BJ (cell line): ENCODE measurements around the gene LCOR. TPM values are rescaled to one million over a fixed set of nuclear protein-coding genes. Genes with fewer than 3 reads are reported as not detected.

Source experiments
- CTCF ChIA-PET: fragments of 350-600 bp; formaldehyde crosslinking; extraction: SDS; loops from one replicate; lab custom pipeline; 2021; ENCODE audit warnings: antibody characterized with exemption, inconsistent platforms; lab: Yijun Ruan, JAX
- POLR2A ChIA-PET: fragments of 300-600 bp; sonication (Branson Sonifier 250); formaldehyde crosslinking; extraction: SDS; loops from one replicate; lab custom pipeline; 2021; ENCODE audit warnings: antibody characterized with exemption; lab: Charles Lee
- DNase-seq: peaks from one replicate; pipeline ENCODE4 v3.0.0-alpha.2; 2011; ENCODE audit warnings: low read depth
- H3K27me3 ChIP-seq: 2 replicates; pipeline ENCODE4 v1.6.0; 2011; ENCODE audit warnings: low read length; ENCODE audit not compliant: control insufficient read depth, insufficient read depth
- H3K36me3 ChIP-seq: 2 replicates; pipeline ENCODE4 v1.5.1; 2011; ENCODE audit warnings: low read length; ENCODE audit not compliant: control insufficient read depth, insufficient read depth
- H3K4me3 ChIP-seq: 2 replicates; pipeline ENCODE4 v1.5.1; 2011; ENCODE audit warnings: low read depth, mild to moderate bottlenecking, control low read depth, low read length
- polyA plus RNA-seq: library from polyadenylated mRNA; depleted of rRNA; stranded (reverse); fragments of >200 nt; gene quantifications from 2 replicates; pipeline ENCODE4 v1.2.3, GENCODE V29; 2011
- TF ChIP-seq, protein P1 (sequence below): IDR thresholded peaks from 2 replicates; pipeline ENCODE4 v1.5.1; 2011; ENCODE audit warnings: low read depth, mild to moderate bottlenecking, control low read depth, inconsistent platforms, low read length, moderate library complexity; ENCODE audit not compliant: insufficient read depth

LCOR gene
- polyA plus RNA-seq, 1 experiment: 4.9 TPM

DNA sequence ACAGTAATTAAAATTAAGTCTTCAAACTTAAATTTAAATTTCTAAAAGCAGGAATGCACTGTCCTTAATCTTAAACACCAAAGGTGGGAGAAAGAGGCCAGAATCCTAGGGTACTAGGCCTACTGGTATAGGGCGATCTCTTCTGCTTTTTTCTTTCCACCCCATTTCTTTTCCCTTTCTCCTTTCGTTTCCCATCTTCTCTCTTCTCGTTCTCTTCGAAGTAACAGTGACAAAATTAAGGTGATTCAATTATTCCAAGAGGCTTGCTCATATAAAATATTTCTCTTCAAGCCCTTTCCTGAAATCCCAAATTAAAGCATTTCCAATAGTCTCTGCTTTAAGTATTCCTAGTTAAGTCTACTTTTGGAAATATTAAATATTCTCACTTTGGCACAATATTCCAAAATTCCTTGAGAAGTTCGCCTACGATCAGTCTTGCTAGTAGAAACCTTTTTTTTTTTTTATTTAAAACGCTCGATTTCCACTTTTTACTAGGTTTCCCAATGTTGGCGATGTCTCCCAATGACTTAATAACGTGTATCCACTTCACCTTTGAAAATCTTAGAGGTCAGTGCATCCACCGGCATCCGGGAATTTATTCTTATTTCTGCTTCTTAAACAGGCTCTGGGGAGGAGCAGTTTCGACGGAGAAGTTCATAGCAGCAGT lies 765 bp upstream of the LCOR start:
- Histone ChIP-seq H3K27me3 (no peaks in the 10 kb centered on the region), H3K36me3 (no peaks in the 10 kb centered on the region), H3K4me3 (peak overlapping the region; percentile 93)
- TF ChIP-seq, protein P1, sequence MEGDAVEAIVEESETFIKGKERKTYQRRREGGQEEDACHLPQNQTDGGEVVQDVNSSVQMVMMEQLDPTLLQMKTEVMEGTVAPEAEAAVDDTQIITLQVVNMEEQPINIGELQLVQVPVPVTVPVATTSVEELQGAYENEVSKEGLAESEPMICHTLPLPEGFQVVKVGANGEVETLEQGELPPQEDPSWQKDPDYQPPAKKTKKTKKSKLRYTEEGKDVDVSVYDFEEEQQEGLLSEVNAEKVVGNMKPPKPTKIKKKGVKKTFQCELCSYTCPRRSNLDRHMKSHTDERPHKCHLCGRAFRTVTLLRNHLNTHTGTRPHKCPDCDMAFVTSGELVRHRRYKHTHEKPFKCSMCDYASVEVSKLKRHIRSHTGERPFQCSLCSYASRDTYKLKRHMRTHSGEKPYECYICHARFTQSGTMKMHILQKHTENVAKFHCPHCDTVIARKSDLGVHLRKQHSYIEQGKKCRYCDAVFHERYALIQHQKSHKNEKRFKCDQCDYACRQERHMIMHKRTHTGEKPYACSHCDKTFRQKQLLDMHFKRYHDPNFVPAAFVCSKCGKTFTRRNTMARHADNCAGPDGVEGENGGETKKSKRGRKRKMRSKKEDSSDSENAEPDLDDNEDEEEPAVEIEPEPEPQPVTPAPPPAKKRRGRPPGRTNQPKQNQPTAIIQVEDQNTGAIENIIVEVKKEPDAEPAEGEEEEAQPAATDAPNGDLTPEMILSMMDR: no peak
- ChIA-PET CTCF (no interaction called here), POLR2A (no interaction called here)
- no peak for DNase-seq

DNA sequence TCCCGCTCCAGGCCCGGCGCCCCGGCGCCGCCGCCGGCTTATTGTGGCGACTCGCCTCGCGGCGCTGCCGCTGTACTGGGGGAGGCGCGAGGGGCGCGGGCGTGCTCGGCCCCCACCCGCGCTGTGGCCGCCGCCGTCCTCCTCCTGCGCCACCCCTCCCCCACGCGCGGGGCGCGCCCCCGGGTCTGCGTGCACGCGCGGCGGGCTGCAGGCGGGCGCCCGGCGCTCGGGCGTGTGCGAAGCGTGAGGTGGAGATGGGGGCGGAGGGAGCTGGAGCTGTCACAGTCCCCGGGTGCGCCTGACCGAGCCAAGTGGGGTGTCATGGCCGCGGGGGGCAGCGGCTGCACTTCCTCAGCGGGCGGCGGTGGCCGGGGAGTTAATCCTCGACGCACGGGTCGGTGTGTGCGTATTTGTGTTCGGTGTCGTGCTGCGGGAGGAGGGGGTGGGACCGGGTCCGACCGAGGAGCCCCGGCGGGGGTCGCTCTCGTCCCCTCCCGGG lies 672 bp downstream of the LCOR start:
- H3K36me3 ChIP-seq: no peaks in the 10 kb centered on the region
- CTCF ChIA-PET: interaction anchor here (0.8 kb wide), 1 partner anchor 202 kb away, joined by 3 read pairs; no protein-coding TSS in a partner anchor
- H3K27me3 ChIP-seq: no peaks in the 10 kb centered on the region
- no peak for DNase-seq
- TF ChIP-seq, protein P1: no peak
- peak overlapping the region; percentile 93 for H3K4me3 ChIP-seq
- POLR2A ChIA-PET: interaction anchor here (0.6 kb wide), 1 partner anchor 382 kb away, joined by 3 read pairs; no protein-coding TSS in a partner anchor

DNA sequence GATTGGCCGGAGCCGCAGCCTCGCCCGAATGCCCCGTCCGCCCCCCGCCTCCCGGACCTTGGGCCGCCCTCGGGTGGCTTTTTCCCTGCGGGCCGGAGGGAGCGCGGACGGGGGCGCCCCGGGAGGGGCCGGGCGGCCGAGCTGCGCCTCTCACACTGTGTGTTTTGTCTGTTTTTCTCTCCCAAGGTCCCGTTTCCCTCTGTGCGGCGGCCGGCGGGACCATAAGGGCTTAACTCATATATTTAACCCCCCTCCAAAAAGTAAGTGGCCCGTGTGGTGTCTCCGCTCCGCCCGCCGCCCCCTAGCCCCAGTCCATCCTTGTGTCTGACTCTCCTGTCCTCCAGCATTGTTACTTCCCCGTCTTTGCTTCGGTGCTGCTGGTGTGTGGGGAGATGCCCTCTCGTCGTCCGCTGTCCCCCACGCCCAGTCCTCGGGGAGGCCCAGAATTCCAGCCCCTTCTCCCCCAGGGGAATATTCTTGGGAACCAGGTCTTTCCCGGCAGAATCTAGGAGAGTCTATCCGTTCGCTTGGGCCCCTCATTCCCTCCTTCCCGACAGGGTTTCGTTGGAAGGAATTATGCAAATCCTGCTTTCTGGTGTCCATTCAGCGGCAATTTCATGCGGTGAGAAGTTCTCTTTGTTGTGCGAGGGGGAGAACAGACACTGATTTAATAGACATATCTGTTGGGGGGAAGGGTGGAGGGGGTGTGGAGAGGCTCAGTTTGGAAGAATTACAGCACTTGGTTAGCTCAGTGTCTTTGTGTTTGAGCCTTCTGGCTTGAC lies 1.3 kb downstream of the LCOR start:
- POLR2A ChIA-PET: interaction anchor here (0.6 kb wide), 1 partner anchor 383 kb away, joined by 3 read pairs; no protein-coding TSS in a partner anchor

DNA sequence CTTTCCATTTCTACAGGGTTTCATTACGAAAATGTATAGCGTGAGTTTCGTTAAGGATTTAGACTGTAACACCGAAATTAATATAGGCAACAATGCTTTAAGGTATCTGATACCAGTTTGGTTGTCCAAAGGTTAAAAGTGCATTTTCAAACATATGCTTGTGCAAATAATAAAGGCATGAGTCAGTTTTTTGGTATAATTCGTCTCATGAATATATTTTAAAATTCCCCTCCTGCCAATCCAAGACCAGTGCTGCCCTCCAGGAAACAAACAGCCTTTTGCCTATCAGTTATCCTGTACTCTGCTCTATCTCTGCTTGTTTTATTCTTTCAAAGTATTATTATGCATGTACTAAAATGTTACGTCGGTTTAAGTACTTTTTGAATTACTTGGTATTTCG lies 2.0 kb downstream of the LCOR start:
- ChIA-PET CTCF (no interaction called here), POLR2A (no interaction called here)
- no peak for DNase-seq
- TF ChIP-seq, protein P1: no peak
- Histone ChIP-seq H3K27me3 (no peaks in the 10 kb centered on the region), H3K36me3 (no peaks in the 10 kb centered on the region), H3K4me3 (peak overlapping the region; percentile 93)

More for the DNA sequence above, 1.3 kb downstream of the LCOR start:
- TF ChIP-seq, protein P1: no peak
- H3K27me3 ChIP-seq: no peaks in the 10 kb centered on the region
- H3K36me3 ChIP-seq: no peaks in the 10 kb centered on the region
- CTCF ChIA-PET: interaction anchor here (0.8 kb wide), 1 partner anchor 202 kb away, joined by 3 read pairs; no protein-coding TSS in a partner anchor
- DNase-seq: no peak
- H3K4me3 ChIP-seq: peak overlapping the region; percentile 93

DNA sequence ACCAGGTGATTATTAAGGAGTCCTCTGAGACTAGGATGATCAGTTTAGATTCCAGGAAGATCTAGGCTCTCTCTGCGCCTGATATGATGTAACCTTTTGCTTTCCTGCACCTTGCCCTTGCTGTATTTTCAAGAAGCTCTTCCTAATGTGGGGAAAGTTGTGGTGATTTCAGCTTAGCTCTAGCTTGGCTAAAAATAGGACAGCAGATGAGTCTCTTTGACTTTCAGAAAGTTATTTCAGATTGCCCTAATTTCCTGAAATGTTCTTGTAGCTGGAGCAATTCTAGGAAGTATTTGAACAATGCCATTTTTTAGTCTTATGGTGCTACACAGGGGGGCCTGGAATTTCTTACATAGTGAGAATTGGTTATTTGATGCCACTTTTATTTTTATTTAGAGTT lies 3.8 kb downstream of the LCOR start:
- no peaks in the 10 kb centered on the region for H3K36me3 ChIP-seq
- no peak overlapping the region for H3K4me3 ChIP-seq
- H3K27me3 ChIP-seq: no peaks in the 10 kb centered on the region
- CTCF ChIA-PET: no interaction called here
- TF ChIP-seq, protein P1: no peak
- DNase-seq: no peak
- POLR2A ChIA-PET: no interaction called here
